Esophagus muscularis mucosa (tissue), 3 donors: Measurements from ENCODE around the gene SLC39A8.

ENCODE experiments used
- POLR2A ChIP-seq: fragments of 450-650 bp; IDR thresholded peaks from one replicate; pipeline ENCODE4 v1.6.1; 2017; ENCODE audit warnings: antibody characterized with exemption, moderate library complexity, mild to moderate bottlenecking, low read depth
- POLR2AphosphoS5 ChIP-seq, 2 donors: sonication (generic); formaldehyde crosslinking; IDR thresholded peaks; one replicate each; pipeline ENCODE4 v1.6.1; 2017; ENCODE audit warnings: antibody characterized with exemption in 2 of 2
- TF ChIP-seq, protein P1 (sequence below), 3 experiments: fragments of 200-600 bp in 2 of 3; fragments of 450-650 bp in 1 of 3; sonication (generic) in 2 of 3; IDR thresholded peaks; one replicate each; pipeline ENCODE4 v1.5.1; 2017 to 2019; ENCODE audit warnings: antibody characterized with exemption in 3 of 3, mild to moderate bottlenecking in 2 of 3, moderate library complexity in 1 of 3

DNA sequence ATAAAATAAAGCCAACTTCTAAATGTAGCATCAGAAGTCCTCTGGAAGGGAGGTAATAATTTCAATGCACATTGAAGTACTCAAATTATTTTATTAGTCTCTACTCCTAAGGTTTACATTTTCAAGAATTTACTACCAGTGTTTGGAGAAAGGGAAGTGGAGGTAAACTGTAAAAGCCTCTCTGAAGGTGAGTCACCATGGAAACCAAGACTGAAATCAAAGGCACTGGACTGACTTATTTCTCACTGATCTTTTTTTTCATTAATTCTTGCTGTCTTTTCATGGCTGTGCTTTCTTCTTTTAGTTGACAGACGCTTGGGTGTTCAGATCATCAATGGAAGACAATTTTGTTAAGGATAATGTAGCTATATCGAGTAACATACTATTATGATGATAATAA lies 9.7 kb downstream of the SLC39A8 start:
- TF ChIP-seq POLR2A (no peak), POLR2AphosphoS5 (IDR thresholded peaks at IDR 0.05) (no peak)
- TF ChIP-seq, protein P1, sequence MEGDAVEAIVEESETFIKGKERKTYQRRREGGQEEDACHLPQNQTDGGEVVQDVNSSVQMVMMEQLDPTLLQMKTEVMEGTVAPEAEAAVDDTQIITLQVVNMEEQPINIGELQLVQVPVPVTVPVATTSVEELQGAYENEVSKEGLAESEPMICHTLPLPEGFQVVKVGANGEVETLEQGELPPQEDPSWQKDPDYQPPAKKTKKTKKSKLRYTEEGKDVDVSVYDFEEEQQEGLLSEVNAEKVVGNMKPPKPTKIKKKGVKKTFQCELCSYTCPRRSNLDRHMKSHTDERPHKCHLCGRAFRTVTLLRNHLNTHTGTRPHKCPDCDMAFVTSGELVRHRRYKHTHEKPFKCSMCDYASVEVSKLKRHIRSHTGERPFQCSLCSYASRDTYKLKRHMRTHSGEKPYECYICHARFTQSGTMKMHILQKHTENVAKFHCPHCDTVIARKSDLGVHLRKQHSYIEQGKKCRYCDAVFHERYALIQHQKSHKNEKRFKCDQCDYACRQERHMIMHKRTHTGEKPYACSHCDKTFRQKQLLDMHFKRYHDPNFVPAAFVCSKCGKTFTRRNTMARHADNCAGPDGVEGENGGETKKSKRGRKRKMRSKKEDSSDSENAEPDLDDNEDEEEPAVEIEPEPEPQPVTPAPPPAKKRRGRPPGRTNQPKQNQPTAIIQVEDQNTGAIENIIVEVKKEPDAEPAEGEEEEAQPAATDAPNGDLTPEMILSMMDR (IDR thresholded peaks at IDR 0.05) = no peak
